SKM-1 treated with dmso at 0.1 percent for 144 hours (cell line): ENCODE results near the gene PROM1.

Experiments
- DNase-seq: peaks from one replicate; lab custom pipeline; 2025; ENCODE audit not compliant: unreplicated experiment; lab: John Stamatoyannopoulos, UW

Gene PROM1

DNA sequence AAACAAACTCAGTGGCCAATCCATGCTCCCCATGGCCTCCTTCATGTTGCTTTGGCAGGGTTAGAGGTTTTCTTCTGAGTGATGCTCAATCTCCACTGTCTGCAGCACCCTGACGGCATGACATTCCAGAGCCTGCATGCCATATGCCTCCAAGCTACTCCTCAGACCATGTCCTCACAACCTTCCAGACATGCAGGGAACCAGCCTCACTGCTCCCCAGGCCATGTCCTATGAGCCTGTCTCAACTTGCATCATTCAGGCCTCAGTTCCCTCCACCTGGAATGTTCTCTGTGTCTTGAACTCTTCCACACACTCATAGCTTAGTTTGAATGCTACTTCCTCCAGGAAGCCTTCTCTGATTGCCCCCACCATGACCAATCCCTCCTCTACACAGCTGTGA is 18.8 kb downstream of the PROM1 start:
- DNase-seq: no peak

GRCh38 chr4:16062601-16063000 is 21.2 kb downstream of the PROM1 start:
- no peak for DNase-seq

- DNase-seq: no peak
These were observed 27.0 kb downstream of the PROM1 start for GRCh38 chr4:16056681-16057385.

DNA sequence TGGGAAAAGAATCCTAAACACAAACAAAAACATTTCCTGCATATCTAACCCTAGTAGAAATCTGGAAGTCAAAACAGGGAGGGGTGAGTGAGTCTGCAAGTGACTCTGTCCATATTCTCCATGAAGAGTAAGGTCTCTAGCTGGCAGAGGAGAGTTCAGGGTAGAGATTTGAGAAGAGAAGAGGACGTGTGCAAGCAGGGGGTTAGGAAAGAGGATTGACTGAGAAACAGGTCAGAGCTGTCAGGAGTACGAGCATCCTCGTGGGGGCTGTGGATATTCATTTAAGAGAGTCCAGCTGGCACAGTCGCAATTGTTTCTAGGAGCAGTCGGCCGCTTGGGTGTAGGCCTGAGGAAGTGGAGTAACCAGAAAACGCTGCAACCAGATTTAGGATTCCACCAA is 27.9 kb downstream of the PROM1 start:
- no peak for DNase-seq

- no peak for DNase-seq
These were observed 28.4 kb downstream of the PROM1 start for GRCh38 chr4:16055471-16055870.

- no peak for DNase-seq
These were observed 30.9 kb downstream of the PROM1 start for GRCh38 chr4:16052939-16053338.

DNA sequence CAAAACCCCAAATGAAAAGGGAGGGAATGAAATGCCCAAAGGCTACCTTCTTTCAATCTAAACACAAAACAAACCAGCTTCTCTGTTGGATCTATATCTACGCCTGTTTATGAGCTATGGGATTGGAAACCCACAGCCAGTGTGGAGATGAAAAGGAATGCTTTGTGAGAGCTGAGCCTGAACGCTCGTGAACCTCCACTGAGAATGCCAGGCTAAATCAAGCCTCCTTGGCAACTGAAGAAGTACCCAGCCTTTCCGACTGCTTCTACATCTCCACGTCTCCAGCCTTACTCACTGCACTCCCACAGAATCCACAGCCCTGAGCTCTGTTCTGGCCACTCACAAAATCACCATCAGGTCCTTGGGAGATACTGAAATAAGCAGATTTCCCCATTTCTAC is 31.8 kb downstream of the PROM1 start:
- DNase-seq: no peak

GRCh38 chr4:16051132-16051531 is 32.7 kb downstream of the PROM1 start:
- DNase-seq: no peak

GRCh38 chr4:16050669-16051068 is 33.2 kb downstream of the PROM1 start:
- no peak for DNase-seq

DNA sequence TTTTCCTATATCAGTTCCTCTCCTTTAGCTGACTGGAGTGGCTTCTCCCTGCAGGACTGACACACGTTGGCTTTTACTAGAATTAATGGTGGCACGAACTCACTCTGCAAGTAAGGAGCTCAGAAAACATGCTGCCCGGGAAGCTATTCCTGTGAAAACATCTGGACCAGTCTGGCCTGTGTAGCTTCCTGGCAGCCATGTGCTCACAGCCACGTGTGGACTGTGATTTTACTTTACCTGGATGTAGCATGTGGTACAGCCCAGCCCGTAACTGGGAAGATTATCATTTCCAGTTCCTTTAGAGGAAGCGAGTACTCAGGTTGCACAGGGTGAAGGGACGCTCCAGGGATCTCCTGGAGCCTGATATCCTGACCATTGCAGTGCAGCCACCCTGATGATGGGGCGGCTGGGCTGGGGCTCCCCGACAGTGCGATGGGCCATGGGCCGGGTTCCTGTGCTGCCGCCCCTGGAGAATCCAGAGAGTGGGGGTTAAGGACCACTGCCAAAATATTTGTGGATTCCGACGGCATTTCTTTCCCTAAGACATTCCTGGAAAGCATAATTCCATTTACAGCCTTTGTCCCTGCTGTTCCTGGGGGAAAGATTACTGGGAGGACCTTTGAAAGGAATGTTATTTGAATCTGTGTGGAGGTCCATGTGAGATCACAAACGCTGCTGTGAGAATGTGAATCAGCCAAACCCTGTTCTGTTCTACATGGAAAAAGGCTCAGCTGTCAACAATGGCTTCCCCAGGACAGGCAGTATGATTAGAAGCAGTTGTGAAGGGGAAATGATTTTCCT is 35.0 kb downstream of the PROM1 start:
- no peak for DNase-seq

GRCh38 chr4:16045687-16046086 is 38.1 kb downstream of the PROM1 start:
- DNase-seq: no peak

GRCh38 chr4:16043642-16044498 is 40.0 kb downstream of the PROM1 start:
- DNase-seq: no peak

GRCh38 chr4:16039139-16039538 is 44.7 kb downstream of the PROM1 start:
- DNase-seq: no peak

GRCh38 chr4:16037901-16038300 is 45.9 kb downstream of the PROM1 start:
- DNase-seq: no peak

DNA sequence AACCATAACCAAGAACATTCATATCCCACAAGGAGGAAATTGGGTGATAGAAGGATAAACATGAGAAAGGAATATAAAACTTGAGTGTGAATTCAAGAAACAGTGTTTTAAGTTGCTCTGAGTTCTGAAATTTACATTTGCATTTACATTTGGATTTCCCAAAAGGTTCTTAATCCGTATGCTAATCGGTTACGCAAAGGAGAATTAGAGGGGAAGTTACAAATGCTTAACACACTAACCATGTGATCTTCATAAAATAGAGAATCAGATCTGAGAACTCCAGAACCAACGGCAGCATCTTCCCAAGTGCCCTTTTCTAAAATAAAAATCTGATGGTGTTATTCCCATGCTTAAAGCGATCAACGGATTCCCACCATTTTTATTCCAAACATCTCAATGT is 48.0 kb downstream of the PROM1 start:
- DNase-seq: no peak

GRCh38 chr4:16034010-16034748 is 49.6 kb downstream of the PROM1 start:
- no peak for DNase-seq

GRCh38 chr4:16032396-16032770 is 51.4 kb downstream of the PROM1 start:
- no peak for DNase-seq

DNA sequence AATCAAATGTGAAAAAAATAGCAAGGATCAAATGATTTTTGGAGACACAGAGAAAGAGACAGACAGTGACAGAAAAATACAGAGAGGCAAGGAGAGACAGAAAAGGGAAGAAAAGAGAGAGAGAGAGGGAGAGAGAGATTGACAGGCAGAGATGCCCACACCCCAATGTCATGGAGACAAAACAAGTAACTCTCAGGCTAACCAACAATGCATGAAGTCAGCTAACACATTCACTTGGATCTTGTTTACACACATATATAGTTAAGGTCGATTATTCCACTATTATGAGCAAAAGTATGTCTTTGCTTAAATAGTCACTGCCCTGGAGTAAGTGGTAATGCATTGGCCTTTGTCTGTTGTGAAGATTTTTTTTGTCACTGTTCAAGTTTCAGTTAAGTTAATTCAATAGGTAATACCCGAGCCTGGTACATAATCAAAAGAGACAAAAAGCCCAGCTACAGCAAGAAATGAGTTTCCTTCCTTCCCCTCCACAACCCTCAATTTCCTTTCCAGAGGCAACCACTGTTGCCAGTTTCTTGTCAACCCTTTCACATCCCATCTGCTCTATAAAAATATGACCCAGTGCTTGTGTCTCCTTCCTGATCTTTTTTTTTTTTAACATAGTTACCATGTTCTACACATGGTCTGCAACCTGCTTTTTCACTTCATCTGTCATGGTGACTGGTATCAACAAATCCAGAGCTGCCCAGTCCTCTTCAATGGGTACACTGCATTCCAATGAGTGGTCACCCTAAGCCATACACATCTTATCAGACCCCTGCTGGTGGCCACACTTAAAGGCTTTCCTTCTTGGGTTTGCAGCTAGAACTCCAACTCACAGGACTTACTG is 52.1 kb downstream of the PROM1 start:
- DNase-seq: no peak

DNA sequence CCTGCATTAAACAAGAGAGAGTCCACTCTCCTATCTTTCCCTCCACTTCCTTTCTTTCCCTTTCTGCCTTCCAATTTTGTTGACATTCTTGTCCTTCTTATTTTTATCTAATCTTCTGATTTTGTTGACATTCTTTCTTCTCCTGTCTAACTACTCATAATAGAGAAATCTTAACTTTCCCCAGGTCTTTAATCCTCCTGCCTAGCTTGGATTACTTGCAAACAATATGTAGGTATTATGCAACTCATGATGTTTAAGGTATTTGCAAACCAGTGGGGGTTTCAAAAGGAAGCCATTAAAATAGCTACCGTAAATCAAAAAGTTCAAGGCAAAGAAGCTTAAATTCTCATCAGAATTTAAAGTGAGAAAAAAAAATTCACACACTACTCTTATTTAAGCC is 53.9 kb downstream of the PROM1 start:
- no peak for DNase-seq

GRCh38 chr4:16029262-16029661 is 54.6 kb downstream of the PROM1 start:
- DNase-seq: no peak
